Activated T-cell treated with anti-CD3 and anti-CD28 coated beads for 24 hours (primary cell): ENCODE data around the gene SHPK.
"Not testable (repeated sequence)": the region's sequence is repeated elsewhere in the genome, so short reads cannot be mapped to it uniquely, and the experiment has no call there.

Source experiments
- DNase-seq: peaks from one replicate; pipeline ENCODE4 v3.0.0-alpha.2; 2020; ENCODE audit warnings: low read depth

Gene SHPK

DNA sequence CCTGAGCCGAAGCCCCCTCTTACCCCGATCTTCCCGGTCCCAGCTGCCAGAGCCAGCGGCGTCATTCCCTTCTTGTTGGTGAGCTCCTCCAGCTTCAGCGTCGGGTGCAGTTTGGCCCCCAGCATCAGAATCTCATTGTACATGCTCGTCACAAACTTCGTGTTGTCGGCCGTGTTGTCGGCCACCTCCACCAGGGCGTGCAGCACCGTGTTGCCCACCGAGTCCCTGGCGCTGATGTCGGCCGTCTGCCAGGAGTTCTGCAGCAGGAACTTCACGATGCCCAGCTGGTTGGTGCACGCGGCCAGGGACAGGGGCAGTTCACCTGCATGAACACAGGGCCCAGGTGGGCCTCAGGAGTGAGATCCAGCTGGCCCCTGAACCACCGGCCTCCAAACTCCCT, 46.3 kb downstream of the SHPK start:
- no peak for DNase-seq

DNA sequence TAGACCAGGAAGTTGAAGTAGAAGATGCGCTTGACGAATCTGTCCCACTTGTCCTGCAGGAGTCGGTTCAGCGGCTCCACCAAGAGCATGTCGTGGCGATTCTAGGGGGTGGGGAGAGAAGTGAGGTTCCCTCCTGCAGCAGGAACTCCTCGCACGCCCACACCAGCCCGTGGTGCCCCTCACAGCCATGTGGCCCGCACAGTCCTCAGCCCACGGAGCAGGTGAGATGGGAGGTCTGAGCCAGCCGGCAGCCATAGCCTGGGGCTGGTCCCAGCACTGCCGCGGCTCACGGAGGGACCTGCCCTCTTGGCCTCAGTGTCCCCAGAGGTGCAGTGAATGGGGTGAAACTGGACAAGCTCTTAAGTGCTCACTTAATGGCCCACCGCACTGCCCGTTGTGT, 50.2 kb downstream of the SHPK start:
- DNase-seq: no peak

DNA sequence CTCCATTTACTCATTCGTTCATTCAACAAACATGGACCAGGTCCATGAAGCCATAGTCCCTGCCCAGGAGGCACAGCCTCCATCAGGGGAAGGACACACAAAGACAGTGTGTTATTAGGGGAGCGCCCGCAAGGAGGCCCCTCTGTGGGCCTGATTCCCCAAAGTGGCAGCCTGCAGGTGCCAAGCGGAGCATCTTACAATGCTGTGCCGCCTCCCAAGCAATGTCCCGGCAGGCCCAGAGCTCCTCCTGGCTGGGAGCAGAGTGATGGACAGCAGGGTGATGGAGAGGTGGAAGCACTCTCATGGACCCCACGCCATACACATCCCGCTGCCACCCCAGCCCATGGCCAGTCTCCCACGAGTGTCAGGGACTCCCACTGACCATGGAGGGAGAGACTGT, 52.6 kb downstream of the SHPK start:
- DNase-seq: no peak

DNA sequence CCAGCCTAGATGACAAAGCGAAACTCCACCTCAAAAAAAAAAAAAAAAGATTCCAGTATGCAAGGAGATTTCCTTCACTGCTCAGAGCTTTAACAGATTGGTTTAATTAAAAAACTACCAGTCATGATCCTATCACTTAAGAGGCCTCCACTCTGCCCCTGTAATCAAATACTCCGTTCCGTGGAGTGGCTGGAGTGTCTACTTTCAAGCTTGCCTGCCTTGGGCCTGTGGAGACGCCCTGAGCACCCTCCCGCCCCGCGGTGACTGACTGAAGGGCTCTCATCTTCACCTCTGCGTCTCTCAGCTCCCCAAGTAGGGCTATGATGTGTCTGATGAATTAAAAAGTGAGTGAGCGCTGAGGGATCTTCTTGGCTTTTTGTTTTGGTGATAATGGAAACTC, 53.1 kb downstream of the SHPK start:
- no peak for DNase-seq

DNA sequence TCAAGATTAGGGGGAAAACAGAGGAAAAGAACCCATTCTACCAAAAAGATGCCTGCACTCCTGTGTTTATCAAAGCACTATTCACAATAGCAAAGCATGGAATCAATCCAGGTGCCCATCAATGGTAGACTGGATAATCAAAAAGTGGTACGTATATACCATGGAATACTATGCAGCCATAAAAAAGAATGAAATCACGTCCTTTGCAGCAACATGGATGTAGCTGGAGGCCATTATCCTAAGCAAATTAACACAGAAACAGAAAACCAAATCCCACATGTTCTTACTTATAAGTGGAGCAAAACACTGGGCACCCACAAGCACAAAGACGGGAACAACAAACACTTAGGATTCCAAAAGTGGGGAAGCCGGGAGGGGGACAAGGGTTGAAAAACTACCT, 57.4 kb downstream of the SHPK start:
- not testable (repeated sequence) for DNase-seq

DNA sequence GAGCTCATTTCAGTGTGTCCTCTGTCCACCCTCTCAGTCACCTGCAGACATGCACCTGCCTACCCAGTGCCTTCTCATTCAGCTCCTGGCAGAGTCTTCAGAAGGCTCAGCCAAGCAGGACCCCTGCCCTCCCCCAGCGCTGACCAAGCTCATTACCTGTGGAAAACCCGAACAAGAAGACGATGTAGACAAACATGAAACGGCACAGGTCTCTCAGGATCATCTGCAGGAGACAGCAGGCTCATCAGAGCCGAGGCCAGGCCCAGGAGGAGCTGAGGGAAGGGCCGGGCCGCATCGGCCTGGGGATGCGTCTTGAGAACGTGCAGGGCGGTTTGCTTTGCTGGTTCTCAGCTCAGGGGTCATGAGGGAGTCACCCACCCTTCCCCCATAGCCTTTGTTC, 59.1 kb downstream of the SHPK start:
- DNase-seq: no peak

DNA sequence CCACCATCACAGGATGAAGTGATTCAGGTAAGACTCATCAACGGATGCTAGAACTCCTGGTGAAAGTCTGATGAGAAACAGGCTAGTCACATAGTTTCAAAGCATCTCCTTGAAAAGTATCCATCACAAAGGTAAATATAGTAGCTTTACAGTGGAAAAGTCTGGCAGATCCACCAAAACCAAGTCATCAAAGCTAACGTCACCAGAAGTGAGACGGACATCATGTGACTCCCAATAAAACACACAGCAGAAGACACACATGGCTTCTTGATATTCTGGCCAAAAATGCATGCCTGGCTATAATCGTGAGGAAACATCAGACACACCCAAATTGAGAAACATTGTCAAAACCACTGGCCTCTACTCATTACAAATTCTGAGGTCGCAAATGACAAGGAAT, 60.5 kb downstream of the SHPK start:
- DNase-seq: no peak

DNA sequence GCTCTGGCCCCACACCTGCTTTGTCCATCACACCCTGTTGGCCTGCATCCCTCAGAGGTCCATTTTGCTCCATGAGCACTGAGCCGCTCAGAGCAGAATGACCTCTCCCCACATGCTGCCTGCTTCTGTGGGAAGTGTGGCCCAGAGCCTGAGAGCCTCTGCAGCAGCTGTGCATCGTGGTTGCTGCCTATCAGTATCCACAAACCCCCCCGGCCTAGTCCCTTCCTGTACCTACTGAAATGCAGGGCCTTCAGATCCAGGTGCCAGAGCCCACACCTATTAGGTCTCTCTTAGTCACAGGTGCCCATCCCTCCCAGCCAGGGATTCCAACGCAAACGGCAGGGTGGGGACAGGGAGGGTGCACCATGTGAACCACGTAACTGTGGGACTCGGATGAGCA, 61.8 kb downstream of the SHPK start:
- no peak for DNase-seq

DNA sequence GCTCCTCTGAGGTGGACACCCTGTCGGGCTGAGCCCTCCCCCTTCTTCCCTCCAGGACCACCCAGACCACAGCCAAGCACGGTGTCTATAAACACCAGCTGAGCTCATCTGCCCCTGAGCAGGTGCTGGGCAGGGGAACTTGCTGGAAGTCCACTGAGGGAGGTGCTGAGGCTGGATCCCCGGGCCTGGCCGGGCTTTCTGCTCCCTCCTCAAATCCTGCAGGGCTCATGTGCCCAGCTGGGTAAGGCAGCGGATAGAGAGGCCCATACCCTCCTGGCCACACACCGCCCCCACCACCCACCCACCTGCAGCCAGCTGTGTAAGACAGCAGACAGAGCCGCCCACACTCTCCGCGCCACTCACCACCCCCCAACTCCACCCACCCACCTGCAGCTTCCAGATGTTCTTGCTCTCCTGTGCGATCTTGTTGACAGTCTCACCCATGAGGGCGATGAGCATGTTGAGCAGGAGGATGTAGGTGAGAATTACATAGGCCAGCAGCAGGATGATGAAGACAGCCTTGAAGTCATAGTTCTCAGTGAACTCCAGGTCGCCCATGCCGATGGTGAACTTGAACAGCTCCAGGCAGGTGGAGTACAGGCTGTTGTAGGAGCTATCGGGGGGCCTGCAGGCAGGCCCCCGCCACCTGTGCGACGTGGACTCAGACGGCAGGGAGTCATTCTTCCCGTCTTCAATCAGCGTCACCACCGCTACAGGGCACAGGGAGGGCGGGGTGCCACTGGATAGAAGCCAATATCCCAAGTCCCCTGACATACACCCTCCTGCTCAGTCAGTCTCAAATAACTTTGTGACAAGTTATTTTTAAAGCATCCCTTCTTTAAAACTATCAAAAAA, 62.6 kb downstream of the SHPK start:
- no peak for DNase-seq

DNA sequence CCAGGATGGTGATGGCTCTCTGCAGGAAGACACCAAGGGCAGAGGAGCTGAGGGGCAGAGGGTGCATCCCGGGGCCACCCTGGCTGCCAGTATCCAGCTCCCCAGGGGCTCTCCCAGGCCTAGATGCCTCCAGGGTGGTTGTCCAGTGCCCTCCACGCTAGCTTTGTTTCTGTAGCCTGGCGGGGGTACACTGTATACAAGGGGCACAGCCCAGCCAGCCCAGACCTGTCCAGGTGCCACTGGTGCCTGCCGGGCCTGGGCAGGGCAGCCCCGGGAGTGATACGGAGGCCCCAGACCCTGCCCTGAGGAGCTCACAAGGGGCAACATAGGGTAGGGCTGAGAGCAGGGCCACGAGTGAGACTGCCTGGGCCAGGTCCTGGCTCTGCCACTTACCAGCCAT, 63.8 kb downstream of the SHPK start:
- DNase-seq: no peak

DNA sequence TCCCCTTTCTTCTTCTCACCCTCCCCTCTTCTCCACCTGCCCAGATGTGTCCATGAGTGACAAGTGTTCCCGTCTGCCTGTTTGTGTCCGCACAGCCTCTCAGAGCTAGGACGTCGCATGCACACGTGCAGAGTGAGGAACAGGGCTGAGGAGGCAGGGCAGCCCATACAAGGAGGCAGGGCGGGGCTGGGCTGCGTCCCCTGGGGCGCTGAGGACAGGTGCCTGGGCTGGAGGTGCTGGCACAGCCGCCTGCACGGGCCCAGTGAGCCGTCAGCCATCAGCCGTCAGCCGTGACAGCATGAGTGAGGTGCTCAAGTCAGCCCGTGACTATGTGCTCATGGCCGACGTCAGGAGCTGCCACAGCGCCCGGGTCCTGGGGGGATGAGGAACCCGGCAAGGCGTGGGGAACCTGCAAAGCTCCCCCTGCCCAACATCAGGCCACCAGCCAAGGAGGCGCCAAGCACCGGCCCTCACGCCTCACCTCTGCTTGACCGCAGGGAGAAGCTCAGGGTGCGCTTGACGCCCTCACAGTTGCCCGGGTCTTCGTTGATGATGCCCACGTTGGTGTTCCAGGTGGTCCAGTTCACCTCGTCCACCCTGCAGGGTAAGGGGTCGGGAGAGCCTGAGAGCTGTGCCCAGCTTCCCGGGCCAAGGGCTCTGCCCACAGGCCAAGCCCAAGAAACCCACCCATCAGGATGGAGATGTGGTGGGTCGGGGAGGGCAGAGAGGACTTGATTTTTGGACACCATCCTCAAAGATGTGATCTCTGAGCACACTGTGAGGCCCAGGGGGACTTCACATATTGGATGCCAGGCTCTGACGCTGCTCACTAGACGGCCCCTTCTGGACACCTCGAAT, 64.8 kb downstream of the SHPK start:
- DNase-seq: no peak

DNA sequence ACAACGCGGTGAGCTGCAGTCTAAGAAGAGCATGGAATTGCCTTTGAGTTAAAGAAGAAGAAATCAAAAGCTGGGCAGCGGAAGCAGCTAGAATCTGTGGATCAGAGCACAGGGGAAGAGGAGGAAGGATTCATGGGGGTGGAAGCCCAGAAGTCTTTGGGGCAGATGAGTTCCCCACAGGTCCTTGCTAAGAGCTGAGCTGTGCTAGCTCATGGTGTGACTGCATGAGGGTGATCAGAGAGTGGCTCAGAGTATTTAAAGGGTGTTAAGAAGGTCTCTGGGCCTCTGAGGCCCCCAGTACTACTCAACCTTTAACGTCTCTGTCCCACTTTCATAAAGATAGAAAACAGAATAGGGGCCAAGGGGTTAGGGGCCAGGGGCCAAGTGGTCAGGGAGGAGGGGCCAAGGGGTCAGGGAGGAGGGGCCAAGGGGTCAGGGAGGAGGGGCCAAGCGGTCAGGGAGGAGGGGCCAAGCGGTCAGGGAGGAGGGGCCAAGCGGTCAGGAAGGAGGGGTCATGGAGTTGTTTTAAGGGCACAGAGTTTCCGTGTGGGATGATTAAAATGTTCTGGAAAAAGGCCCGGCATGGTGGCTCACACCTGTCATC, 66.4 kb downstream of the SHPK start:
- no peak for DNase-seq

DNA sequence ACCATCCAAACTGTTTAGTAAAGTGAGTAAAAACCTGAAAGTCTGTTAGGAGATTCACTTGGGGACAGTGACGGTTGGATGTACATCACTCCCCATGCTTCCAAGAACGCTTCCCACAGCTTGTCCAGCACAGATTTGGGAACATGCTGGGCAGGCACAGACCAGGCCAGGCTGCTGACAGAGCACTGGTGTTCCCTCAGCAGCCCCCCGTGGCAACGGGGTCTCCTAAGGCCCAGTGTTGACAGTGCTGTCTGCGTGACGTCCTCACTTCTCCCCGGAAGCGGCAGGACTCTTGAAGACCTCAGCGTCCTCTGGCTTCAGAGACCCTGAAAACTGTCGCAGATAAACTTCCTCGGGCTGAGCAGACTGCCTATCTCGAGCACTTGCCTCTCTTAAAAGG, 69.5 kb downstream of the SHPK start:
- no peak for DNase-seq

DNA sequence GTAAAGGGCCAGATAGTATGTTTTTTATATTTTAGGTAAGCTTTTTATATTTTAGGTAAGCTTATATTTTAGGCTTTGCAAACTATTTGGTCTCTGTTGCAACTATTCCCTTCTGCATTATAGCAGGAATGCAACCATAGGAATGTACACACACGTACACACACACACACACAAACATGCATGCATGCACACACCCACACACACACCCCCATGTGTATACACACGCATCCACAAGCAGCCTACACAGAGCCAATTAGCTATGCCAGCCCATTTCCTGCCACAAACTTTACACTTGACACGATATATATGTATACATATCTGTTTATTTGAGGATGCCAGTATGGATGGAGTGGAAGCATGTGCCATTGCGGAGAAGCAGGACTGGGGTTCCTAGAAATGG, 70.9 kb downstream of the SHPK start:
- DNase-seq: no peak

DNA sequence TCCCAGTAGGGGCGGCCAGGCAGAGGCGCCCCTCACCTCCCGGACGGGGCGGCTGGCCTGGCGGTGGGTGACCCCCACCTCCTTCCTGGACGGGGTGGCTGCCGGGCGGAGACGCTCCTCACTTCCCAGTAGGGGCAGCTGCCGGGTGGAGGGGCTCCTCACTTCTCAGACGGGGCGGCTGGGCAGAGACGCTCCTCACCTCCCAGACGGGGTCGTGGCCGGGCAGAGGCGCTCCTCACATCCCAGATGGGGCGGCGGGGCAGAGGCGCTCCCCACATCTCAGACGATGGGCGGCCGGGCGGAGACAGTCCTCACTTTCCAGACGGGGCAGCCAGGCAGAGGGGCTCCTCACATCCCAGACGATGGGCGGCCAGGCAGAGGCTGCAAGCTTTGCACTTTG, 71.8 kb downstream of the SHPK start:
- DNase-seq: not testable (repeated sequence)

DNA sequence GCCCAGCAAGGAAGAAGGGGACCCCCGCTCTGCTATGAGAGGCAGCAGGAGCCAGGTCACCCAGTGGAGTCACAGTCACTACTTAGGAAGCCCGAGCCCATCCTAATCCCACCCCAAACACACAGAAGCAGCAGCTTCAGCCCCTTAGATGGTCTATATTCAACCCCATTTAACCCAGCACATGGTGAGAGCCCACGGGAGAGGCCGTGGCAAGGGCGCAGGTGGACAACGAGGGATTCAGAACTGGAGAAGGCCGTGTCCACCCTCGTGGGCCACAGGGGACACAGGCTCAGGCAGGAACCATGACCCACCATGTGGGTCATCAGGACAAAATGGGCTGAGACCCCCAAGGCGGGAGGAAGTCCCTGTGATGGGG, 76.8 kb downstream of the SHPK start:
- DNase-seq: no peak

DNA sequence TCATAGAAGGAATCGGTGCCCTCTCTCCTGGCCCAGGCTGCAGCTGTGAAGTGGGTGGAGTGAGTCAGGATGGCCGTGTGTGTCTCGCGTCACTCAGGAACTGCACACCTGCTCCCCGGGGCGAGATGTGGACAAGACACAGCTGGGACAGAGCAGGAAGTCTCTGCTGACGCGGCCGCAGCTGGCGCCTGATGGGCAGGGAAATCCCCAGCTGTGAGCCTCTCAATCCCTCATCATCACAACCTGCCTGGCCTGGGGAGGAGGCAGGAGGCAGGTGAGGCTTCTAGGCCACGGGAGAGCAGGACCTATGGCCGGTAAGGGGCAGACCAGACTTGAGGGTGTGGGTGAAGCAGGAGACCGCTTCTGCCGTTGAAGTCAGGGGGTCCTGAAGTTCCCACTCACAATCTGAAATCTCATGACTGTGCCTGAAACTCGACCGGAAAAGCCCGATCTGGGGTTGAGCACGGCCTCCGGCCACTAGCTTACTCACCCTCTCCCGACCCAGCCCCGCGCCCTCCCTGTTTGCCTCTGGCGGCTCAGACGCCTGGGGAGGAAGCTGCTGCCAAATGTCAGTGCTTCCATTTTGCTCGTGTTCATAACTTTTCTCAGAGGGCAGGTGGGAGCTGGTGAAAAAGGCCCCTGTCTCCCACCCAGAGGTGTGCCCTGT, 77.3 kb downstream of the SHPK start:
- DNase-seq: peak; percentile 20
